Fibroblast of the aortic adventitia (primary cell): ENCODE measurements around the gene ZNF407. TPM values are rescaled to one million over a fixed set of nuclear protein-coding genes. Genes with fewer than 3 reads are reported as not detected.

Experiments
- DNase-seq: peaks from one replicate; pipeline ENCODE4 v3.0.0-alpha.2; 2010; ENCODE audit warnings: low read depth
- H3K4me3 ChIP-seq: 2 replicates; pipeline ENCODE4 v1.5.1; 2011; ENCODE audit warnings: low read depth, mild to moderate bottlenecking, control low read depth, low read length, moderate library complexity
- total RNA-seq: library from RNA; depleted of rRNA; stranded (reverse); fragments of >200 nt; gene quantifications from 2 replicates; pipeline ENCODE4 v1.2.3, GENCODE V29; 2012; ENCODE audit warnings: low replicate concordance
- TF ChIP-seq, protein P1 (sequence below): IDR thresholded peaks from 2 replicates; pipeline ENCODE4 v1.5.1; 2011; ENCODE audit warnings: mild to moderate bottlenecking, low read length, control low read depth, inconsistent platforms; ENCODE audit not compliant: insufficient read depth

The ZNF407 gene
- total RNA-seq, 1 donor: 21.7 TPM

DNA sequence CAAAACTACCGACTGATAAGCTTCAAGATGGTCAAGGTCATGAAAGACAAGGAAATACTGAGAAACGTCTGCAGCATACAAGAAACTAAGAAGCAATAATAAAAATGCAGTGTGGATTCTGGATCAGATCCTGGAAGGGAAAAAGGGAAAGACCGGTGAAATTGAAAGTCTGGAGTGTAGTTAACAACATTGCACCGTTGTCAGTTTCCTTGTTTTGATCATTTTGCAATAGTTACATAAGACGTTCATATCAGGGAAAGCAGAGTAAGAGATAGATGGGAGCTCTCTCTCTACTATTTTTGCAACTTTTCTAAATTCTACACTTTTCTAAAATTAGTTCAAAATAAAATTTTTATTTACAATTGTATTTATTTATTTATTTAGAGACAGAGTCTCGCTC, 15.0 kb upstream of the ZNF407 start:
- TF ChIP-seq, protein P1, sequence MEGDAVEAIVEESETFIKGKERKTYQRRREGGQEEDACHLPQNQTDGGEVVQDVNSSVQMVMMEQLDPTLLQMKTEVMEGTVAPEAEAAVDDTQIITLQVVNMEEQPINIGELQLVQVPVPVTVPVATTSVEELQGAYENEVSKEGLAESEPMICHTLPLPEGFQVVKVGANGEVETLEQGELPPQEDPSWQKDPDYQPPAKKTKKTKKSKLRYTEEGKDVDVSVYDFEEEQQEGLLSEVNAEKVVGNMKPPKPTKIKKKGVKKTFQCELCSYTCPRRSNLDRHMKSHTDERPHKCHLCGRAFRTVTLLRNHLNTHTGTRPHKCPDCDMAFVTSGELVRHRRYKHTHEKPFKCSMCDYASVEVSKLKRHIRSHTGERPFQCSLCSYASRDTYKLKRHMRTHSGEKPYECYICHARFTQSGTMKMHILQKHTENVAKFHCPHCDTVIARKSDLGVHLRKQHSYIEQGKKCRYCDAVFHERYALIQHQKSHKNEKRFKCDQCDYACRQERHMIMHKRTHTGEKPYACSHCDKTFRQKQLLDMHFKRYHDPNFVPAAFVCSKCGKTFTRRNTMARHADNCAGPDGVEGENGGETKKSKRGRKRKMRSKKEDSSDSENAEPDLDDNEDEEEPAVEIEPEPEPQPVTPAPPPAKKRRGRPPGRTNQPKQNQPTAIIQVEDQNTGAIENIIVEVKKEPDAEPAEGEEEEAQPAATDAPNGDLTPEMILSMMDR: no peak
- DNase-seq: no peak
- no peak overlapping the region for H3K4me3 ChIP-seq

GRCh38 chr18:74587441-74587840, 10.2 kb upstream of the ZNF407 start:
- TF ChIP-seq, protein P1: no peak
- DNase-seq: no peak
- H3K4me3 ChIP-seq: no peak overlapping the region

DNA sequence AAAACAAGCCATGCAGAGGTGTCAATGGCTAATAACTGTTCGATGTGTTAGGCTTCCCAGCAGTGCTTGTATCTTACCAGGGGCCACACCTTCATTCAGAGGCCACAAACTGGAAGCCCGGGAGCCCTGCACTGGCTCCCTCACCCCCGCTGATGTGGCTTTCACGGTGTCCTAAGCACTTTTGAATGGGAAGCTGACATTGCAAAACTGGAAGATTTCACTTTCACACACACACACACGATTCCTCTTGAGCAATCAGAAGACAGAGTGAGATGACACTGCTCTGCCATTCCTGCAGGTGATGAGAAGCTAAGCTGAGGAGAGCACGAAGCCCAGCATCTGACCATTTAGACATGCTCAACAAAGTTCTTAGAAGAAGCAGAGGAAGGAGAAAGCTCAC, 8.6 kb upstream of the ZNF407 start:
- H3K4me3 ChIP-seq: no peak overlapping the region
- no peak for DNase-seq
- TF ChIP-seq, protein P1: no peak

DNA sequence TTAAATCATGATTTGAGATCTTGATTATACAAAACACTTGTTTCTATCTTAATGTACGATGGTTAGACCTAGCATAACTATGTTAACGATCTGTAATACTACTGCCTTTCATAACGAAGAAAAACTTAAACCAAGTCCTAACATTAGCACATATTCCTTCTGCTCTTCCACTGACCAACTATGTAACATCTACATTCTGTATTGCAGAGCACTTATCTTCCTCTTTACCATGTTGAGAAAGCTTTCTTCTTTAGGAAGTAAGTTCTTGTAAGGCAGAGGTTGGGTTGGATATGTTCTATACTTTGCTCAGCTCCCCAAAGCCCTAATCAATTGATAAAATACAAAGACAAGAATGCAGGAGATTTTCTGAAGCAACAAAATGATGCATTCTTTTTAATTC, 7.9 kb upstream of the ZNF407 start:
- H3K4me3 ChIP-seq: no peak overlapping the region
- TF ChIP-seq, protein P1: no peak
- DNase-seq: no peak

DNA sequence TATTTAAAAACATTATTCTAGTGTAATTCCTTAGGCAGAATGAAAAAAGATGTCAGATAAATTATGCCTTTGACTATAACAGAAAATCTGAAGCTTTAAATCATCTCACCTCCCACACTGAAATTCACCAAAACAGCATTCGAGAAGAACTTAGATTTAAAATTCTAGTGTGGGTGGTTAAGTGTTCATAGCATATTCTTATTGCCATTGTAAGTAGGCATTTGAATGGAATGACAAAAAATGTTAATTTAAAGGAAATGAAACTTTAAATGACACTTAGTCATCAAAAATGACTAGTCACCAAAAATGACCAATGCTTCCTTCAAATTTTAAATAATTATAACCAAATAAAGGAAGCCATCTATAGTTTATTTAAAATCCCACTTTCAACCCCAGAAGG, 7.0 kb upstream of the ZNF407 start:
- H3K4me3 ChIP-seq: no peak overlapping the region
- DNase-seq: no peak
- TF ChIP-seq, protein P1: no peak

DNA sequence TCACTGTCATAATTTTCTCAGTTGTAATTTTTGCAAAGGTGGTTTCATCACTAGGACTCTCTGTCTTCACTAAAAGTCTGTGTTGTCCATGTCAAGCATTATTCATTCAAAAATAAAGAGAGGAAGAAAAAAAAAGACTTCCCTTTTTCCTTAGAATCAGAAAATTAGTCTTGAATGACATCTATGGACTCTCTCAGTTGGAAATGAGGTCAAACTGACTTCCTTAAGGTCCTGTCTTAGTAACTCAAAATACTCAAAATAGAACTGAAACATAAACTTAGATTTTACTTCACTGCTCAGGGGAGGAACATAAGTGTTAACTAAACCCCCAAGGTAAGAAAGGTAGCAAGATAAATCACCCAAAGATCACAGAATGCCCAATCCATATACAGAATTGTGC, 2.2 kb upstream of the ZNF407 start:
- TF ChIP-seq, protein P1: no peak
- DNase-seq: no peak
- H3K4me3 ChIP-seq: no peak overlapping the region

- peak overlapping the region; percentile 89 for H3K4me3 ChIP-seq
- DNase-seq: no peak
- TF ChIP-seq, protein P1: no peak
Measured at GRCh38 chr18:74597034-74597661, 522 bp upstream of the ZNF407 start.
